NCI-H187 treated with DMSO at 0.1 percent for 48 hours (cell line): ENCODE measurements around the gene OR10A6.

Experiments
- DNase-seq: peaks from one replicate; lab custom pipeline; 2025; lab: John Stamatoyannopoulos, UW

Gene OR10A6

GRCh38 chr11:7910286-7910788 lies 20.7 kb downstream of the OR10A6 start:
- DNase-seq = no peak

GRCh38 chr11:7909585-7910285 lies 21.3 kb downstream of the OR10A6 start:
- DNase-seq = no peak

- DNase-seq = no peak
Observed at GRCh38 chr11:7907121-7907520, 23.9 kb downstream of the OR10A6 start.

- no peak for DNase-seq
Observed at GRCh38 chr11:7906481-7906880, 24.6 kb downstream of the OR10A6 start.

- no peak for DNase-seq
Observed at GRCh38 chr11:7905961-7906429, 25.1 kb downstream of the OR10A6 start.

DNA sequence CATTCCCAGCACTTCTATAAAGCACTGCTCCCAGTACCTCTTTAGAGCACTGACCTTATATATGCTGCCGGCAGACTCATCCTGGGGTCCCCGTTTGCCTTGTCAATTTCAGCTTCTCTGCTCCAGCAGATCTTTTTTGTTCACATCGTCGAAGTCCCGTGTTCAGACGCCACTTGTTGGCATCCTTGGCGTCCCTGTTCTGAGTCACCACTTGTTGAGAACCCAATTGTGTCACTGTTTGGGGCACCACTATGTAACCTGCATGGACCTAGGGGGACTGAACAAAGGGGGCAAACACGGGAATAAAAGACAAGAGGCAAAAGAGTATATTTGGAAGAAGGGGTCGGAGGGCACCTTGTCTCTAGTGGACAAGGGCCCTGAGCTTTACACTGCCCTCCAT lies 25.5 kb downstream of the OR10A6 start:
- no peak for DNase-seq

DNA sequence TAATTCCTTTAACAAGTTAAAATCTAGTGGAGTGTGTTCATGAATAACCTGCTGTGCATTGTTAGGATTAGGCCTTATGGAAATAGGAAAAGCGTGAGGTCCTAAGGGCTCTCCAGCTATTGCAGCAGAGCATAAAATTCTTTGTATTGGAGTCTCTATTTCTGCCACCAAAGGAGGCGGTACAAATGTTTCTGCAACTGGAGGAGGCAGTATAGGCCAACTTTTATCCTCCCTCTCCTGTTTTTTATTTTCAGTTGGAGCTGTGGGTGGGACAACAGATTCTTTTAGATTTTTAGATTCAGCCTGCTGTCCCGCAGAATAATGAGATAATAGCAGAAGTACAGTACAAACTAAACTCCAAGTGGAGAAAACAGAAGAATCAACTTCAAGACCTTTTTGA lies 26.2 kb downstream of the OR10A6 start:
- DNase-seq = no peak

DNA sequence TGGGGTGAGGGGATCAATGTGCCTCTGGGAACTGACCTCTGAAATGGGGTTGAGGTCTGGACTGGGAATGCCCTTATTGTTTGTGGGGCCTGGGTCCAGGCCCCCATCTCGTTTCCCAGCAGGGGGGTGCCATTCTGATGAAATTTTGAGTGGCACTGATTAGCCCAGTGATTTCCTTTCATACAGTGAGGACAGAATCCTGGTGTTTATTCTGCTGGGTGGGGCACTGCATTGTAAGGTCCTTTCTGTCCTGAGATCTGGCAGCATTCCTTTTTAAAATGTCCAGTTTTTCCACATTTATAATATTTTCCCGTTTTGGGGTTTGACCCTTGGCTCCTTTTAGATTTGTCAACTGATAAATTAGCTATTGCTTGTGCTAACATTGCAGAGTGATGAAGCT lies 27.1 kb downstream of the OR10A6 start:
- DNase-seq = no peak

DNA sequence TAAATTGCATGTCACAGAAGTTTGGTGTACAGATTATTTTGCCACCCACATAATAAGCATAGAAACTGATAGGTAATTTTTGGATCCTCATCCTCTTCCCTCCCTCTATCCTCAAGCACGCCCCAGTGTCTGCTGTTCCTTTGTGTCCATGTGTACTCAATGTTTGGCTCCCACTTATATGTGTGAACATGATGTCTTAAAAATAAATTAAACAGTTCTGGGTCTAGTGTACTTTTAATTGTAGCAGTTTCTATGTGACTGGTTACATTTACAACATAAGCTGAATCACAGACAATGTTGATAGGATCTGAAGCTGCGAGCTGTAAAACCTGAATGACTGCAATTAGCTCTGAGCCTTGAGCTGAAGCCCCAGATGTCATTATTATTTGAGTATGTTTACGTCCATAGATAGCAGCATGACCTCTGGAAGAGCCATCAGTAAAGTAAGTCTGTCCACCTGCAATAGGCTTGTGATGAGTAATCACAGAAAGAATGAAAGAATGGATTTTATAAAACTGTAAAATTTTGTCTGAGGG lies 29.7 kb downstream of the OR10A6 start:
- no peak for DNase-seq

- no peak for DNase-seq
Observed at GRCh38 chr11:7900686-7901085, 30.4 kb downstream of the OR10A6 start.

- no peak for DNase-seq
Observed at GRCh38 chr11:7899418-7899817, 31.6 kb downstream of the OR10A6 start.

- DNase-seq = no peak
Observed at GRCh38 chr11:7898666-7899283, 32.3 kb downstream of the OR10A6 start.

DNA sequence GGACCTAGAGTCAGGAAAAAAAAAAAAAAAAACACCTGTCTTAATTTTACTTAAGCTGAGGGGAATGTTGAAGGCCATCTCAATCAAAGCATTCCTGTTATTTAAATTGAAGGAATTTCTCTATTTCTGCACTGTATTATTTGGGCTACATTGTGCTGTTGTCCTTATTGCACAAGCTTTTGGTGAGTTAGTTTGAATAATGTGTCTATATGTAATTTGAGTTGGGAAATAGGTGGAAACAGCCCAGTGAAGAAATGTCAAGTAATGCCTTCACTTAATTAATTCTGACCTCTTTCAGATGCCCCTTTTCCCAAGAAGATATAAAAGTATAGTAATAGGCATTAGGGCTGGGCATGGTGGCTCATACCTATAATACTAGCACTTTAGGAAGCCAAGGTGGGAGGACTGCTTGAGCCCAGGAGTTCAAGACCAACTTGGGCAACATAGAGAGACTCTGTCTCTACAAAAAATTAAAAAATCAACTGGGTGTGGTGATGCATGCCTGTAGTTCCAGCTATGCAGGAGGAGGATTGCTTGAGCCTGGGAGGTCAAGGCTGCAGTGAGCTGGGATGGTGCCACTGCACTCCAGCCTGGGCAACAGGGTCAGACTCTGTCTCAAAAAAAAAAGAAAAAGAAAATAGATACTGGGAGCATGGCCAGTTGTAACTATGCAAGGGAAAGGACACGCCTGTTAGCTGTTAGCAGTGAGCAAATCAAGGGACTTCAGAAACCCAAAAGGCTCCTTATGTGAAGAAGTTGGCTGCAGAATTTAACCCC lies 34.9 kb downstream of the OR10A6 start:
- DNase-seq = no peak

GRCh38 chr11:7894251-7894650 lies 36.8 kb downstream of the OR10A6 start:
- DNase-seq = no peak

DNA sequence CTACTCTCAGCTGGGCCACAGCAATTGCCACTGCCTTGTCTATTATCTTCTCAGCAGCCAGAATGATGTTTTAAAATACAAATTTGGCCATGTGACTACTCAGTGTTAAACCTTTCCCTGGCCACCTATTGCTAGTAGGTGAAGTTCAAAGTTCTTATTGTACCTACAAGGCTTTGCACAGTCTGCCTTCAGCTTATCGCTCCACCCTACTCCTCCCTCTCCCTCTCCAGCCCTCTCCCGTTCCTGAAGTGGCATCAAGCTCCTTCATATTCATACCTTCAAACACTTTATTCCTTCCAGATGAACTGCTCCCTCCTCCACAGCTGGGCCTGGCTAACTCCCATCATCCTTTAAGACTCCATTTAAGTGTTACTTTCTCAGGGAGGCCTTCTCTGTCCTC lies 37.3 kb downstream of the OR10A6 start:
- no peak for DNase-seq

GRCh38 chr11:7892840-7893254 lies 38.2 kb downstream of the OR10A6 start:
- DNase-seq = no peak

GRCh38 chr11:7892059-7892699 lies 38.9 kb downstream of the OR10A6 start:
- no peak for DNase-seq

DNA sequence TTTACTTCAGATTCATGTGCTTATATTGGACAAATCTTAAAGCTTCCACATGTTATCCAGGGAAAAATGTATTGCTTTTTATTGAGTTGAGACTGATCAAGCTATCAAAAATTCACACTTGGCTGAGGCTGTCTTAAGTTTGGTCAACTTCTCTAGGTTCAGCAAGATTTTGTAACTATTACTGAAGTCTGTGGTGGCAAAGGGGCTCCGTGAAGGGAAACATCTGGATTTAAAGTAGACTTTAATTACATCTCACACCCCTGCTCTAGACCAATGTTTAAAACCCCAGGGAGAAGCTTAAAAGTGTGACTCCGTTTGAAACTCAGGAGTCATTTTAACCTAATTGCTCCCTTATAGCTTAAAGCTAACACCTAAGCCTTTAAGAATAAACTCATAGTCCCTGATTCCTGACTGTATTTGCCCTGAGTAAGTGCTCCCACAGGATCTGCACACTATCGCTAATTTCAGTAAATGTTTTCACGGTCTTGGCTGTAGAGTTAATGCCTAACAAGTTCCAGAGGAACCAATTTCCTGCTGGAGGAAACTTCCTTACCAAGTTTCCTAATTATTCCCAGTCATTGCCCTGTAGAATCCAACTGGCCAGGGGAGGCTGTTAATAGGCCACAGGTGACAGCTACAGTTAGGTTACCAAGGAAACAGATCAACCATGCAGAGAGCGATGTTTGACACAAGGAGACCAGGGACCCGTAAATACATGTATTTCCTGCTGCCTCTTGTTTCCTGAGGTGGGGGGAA lies 40.5 kb downstream of the OR10A6 start:
- DNase-seq = no peak

GRCh38 chr11:7889985-7890384 lies 41.1 kb downstream of the OR10A6 start:
- no peak for DNase-seq

DNA sequence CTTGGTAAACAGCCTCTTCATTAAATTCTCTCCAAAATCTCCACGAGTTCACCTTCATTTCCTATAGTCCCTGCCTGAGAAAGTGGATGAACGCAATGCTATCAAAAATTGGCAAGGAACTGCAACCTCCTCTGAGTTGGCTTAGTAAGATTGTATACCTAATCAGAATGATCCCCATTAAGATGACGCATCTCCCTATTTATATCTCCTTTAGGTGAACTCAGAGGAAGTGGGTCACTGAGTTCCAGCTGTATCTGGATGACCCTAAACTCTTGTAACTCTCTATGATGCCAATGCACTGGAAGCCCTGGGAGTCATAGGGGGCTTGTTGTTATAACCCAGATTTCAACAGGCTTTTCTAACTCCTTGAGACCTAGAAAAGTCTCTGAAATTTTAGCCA lies 48.2 kb downstream of the OR10A6 start:
- DNase-seq = no peak
